Measurements from ENCODE around the gene DAGLA. TPM values are rescaled to one million over a fixed set of nuclear protein-coding genes. Genes with fewer than 3 reads are reported as not detected.
"Not testable (repeated sequence)": the region's sequence is repeated elsewhere in the genome, so short reads cannot be mapped to it uniquely, and the experiment has no call there.

DAGLA gene
- total and polyA plus RNA-seq, 5 experiments from 2014 or later, result 0.08 to 0.13 TPM; not detected in 3

DNA sequence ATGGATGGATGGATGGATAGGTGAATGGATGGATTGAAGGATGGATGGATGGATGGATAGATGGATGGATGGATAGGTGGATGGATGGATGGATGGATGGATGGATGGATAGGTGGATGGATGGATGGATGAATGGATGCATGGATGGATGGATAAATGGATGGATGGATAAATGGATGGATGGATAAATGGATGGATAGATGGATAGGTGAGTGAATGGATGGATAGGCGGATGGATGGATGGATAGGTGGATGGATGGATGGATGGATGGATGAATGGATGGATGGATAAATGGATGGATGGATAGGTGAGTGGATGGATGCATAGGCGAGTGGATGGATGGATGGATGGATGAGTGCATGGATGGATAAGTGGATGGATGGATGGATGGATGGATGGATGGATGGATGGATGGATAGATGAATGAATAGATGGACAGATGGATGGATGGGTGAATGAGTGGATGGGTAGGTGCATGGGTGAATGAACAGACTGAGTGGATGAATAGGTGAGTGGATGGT, 6.2 kb upstream of the DAGLA start:
- H3K36me3 Mint-ChIP-seq, POLR2A ChIA-PET, ATAC-seq, H3K4me1 Mint-ChIP-seq, DNase-seq, H3K9me3 Mint-ChIP-seq, H3K27ac Mint-ChIP-seq, H3K4me3 Mint-ChIP-seq: not testable (repeated sequence)
- H3K27me3 Mint-ChIP-seq, result peaks cover 15 to 43% (median 31%) of the 10 kb centered on the region in 5 donors

- H3K9me3 Mint-ChIP-seq, result peaks cover 0 to 2% (median 0%) of the 10 kb centered on the region in 9 donors
- no peak overlapping the region for H3K4me3 Mint-ChIP-seq
- no peaks in the 10 kb centered on the region for H3K36me3 Mint-ChIP-seq
- ATAC-seq, result no peak
- peaks cover 0 to 5% (median 3%) of the 10 kb centered on the region in 4 donors for H3K4me1 Mint-ChIP-seq
- no peak overlapping the region for H3K27ac Mint-ChIP-seq
- DNase-seq, result no peak
- POLR2A ChIA-PET, result no interaction called here
- H3K27me3 Mint-ChIP-seq, result peaks cover 12 to 41% (median 28%) of the 10 kb centered on the region in 5 donors
Measured at GRCh38 chr11:61675826-61676225, 4.4 kb upstream of the DAGLA start.

DNA sequence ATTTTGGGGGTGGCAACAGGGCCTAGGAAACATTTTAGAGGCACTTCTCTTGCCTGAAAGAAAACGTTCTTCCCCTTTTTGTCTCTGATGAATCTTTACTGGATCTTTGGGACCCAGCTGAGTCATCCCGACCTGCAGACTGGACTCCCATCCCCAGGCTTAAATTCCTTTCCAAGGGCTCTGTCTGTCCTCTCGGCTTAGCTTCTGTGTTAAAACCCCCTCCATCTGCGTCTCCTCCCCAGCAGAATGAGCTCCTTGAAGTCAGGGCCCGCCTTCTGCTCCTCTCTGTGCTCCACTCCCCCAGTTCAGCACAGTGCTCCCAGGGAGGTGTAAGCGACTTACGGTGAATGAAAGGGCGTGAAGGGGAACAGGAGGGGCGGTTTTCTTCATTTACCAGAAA, 895 bp upstream of the DAGLA start:
- Mint-ChIP-seq H3K27ac (no peak overlapping the region), H3K4me1 (peaks cover 0 to 15% (median 5%) of the 10 kb centered on the region in 4 donors), H3K27me3 (peaks cover 2 to 31% (median 27%) of the 10 kb centered on the region in 5 donors), H3K9me3 (peaks cover 0 to 2% (median 0%) of the 10 kb centered on the region in 9 donors), H3K36me3 (no peaks in the 10 kb centered on the region), H3K4me3 (peak overlapping the region in 3 of 10 donors; percentile 12 to 73 (median 30))
- POLR2A ChIA-PET, result no interaction called here
- no peak for ATAC-seq
- DNase-seq, result no peak

- Mint-ChIP-seq H3K4me3 (peak overlapping the region; percentile 57 to 83 (median 72)), H3K36me3 (no peaks in the 10 kb centered on the region), H3K27ac (peak overlapping the region in 4 of 10 donors; percentile 33 to 87 (median 66)), H3K9me3 (no peaks in the 10 kb centered on the region), H3K4me1 (peaks cover 0 to 15% (median 8%) of the 10 kb centered on the region in 4 donors), H3K27me3 (peaks cover 3 to 36% (median 20%) of the 10 kb centered on the region in 5 donors)
- POLR2A ChIA-PET, result interaction anchor here (1.3 kb wide), 1 partner anchor 53 kb away, joined by 5 read pairs; no protein-coding TSS in a partner anchor
- no peak for DNase-seq
- ATAC-seq, result no peak
Measured at GRCh38 chr11:61680622-61681221, 531 bp downstream of the DAGLA start.

DNA sequence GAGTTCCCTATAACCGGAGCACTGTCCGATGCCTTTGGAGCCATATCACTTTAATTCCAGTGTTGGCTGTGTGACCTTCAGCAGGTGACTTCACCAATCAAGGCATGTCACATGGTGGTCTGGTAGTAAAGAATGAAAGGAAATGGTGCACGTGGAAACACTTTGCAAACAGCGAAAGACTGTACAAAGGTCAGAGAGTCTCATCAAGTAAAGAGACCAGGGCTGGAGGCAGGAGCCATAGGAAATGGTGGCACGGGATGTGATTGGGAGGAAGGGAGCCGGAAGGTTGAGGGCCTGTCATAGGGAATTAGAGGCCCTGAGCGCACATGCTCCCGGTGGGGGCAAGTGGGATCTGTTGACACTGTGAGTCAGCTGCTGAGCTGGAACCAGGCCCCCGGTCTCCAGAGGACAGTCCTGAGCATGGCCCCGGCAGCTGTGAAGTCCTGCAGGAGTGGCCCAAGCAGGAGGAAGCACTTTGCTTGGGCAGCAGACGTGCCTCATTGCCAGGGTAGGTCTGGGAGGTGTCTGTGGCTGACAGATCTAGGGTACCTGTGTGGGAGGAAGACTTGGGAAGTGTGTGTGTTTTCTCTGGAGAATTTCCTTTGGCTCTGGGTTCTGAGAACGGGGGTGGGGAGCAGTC, 2.0 kb downstream of the DAGLA start:
- Mint-ChIP-seq H3K9me3 (no peaks in the 10 kb centered on the region), H3K4me1 (peaks cover 4 to 19% (median 12%) of the 10 kb centered on the region in 4 donors), H3K4me3 (peak overlapping the region in 2 of 10 donors; percentile 12 to 75), H3K27me3 (peaks cover 0 to 32% (median 12%) of the 10 kb centered on the region in 5 donors), H3K27ac (no peak overlapping the region), H3K36me3 (no peaks in the 10 kb centered on the region)
- DNase-seq, result no peak
- POLR2A ChIA-PET, result no interaction called here
- no peak for ATAC-seq

- DNase-seq, result no peak
- H3K27me3 Mint-ChIP-seq, result peaks cover 0 to 31% (median 12%) of the 10 kb centered on the region in 5 donors
- no peaks in the 10 kb centered on the region for H3K9me3 Mint-ChIP-seq
- no peak for ATAC-seq
- no peak overlapping the region for H3K4me3 Mint-ChIP-seq
- H3K27ac Mint-ChIP-seq, result no peak overlapping the region
- POLR2A ChIA-PET, result interaction anchor here (0.8 kb wide), 1 partner anchor 12 kb away, joined by 3 read pairs; no protein-coding TSS in a partner anchor
- no peaks in the 10 kb centered on the region for H3K36me3 Mint-ChIP-seq
- peaks cover 7 to 20% (median 15%) of the 10 kb centered on the region in 4 donors for H3K4me1 Mint-ChIP-seq
Measured at GRCh38 chr11:61682906-61683675, 2.9 kb downstream of the DAGLA start.

DNA sequence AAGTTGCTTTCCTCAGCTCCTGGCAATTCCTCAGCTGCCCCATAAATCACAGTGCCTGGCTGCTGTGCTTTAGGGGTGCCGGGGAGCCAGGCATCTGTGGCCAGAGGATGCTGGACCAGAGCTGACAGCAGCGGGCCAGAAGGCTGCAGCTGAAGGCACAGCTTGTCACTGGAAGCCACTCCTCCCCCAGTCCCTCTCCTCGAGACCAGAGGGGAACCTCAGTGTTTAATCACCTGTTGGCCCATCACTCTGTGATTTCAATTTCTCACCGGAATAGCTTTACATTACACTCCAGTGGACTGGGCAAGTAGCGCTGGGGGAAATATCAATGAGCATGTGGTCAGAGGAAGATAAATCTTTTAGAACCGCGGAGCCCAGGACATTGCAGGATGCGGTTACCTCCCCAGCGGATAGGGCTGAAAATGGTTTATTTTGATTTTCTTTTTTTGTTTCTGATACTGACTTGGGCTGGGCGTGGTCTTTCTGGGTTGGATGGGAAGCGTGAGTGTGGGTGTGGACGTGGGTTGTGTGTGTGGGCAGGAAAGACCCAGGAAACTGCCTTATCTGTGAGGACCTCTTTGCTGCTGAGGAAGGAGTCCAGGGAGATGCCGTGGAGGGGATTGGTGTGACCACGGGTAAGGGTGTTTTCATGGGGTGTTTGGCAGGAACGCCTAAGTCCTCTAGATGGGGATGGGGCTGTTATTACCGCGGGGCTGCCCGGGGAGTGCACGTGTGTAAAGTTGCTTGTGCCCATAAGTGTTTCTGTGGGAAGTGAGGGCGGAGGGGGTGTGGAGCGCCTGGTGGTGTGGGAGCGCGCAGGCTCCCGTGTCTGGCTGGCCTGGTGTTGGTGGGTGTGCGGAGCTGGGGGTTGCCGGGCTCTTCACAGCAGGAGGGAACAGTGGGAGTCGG, 4.0 kb downstream of the DAGLA start:
- POLR2A ChIA-PET, result interaction anchor here (0.8 kb wide), 1 partner anchor 11 kb away, joined by 3 read pairs; no protein-coding TSS in a partner anchor
- ATAC-seq (peak; percentile 16 to 68), DNase-seq (peak in 6 of 10 donors; percentile 19 to 49 (median 30))
- Mint-ChIP-seq H3K36me3 (no peaks in the 10 kb centered on the region), H3K4me3 (no peak overlapping the region), H3K27ac (no peak overlapping the region), H3K4me1 (peaks cover 7 to 20% (median 15%) of the 10 kb centered on the region in 4 donors), H3K27me3 (peaks cover 0 to 25% (median 12%) of the 10 kb centered on the region in 5 donors), H3K9me3 (no peaks in the 10 kb centered on the region)

GRCh38 chr11:61684870-61685616, 4.9 kb downstream of the DAGLA start:
- no peak for DNase-seq
- POLR2A ChIA-PET, result no interaction called here
- H3K4me3 Mint-ChIP-seq, result peak overlapping the region in 6 of 10 donors; percentile 19 to 67 (median 41)
- peaks cover 7 to 19% (median 15%) of the 10 kb centered on the region in 4 donors for H3K4me1 Mint-ChIP-seq
- peak overlapping the region in 5 of 10 donors; percentile 1 to 63 (median 22) for H3K27ac Mint-ChIP-seq
- peaks cover 0 to 24% (median 9%) of the 10 kb centered on the region in 5 donors for H3K27me3 Mint-ChIP-seq
- H3K9me3 Mint-ChIP-seq, result no peaks in the 10 kb centered on the region
- no peak for ATAC-seq
- H3K36me3 Mint-ChIP-seq, result no peaks in the 10 kb centered on the region

GRCh38 chr11:61685617-61685967, 5.4 kb downstream of the DAGLA start:
- peak in 4 of 10 donors; percentile 24 to 26 (median 25) for DNase-seq
- peak; percentile 37 to 48 for ATAC-seq
- peaks cover 0 to 24% (median 9%) of the 10 kb centered on the region in 5 donors for H3K27me3 Mint-ChIP-seq
- H3K4me3 Mint-ChIP-seq, result peak overlapping the region in 6 of 10 donors; percentile 19 to 67 (median 46)
- no peaks in the 10 kb centered on the region for H3K36me3 Mint-ChIP-seq
- POLR2A ChIA-PET, result no interaction called here
- H3K27ac Mint-ChIP-seq, result peak overlapping the region in 6 of 10 donors; percentile 3 to 63 (median 49)
- H3K4me1 Mint-ChIP-seq, result peaks cover 7 to 19% (median 15%) of the 10 kb centered on the region in 4 donors
- H3K9me3 Mint-ChIP-seq, result no peaks in the 10 kb centered on the region

- Mint-ChIP-seq H3K4me1 (peaks cover 7 to 14% (median 10%) of the 10 kb centered on the region in 4 donors), H3K27ac (peak overlapping the region in 4 of 10 donors; percentile 28 to 57 (median 49)), H3K36me3 (no peaks in the 10 kb centered on the region), H3K4me3 (peak overlapping the region in 3 of 10 donors; percentile 19 to 62 (median 49)), H3K9me3 (no peaks in the 10 kb centered on the region), H3K27me3 (peaks cover 0 to 21% (median 5%) of the 10 kb centered on the region in 5 donors)
- DNase-seq (no peak), ATAC-seq (no peak)
- POLR2A ChIA-PET, result no interaction called here
Measured at GRCh38 chr11:61686066-61686465, 5.9 kb downstream of the DAGLA start.

GRCh38 chr11:61686469-61686868, 6.3 kb downstream of the DAGLA start:
- H3K27ac Mint-ChIP-seq, result no peak overlapping the region
- DNase-seq (no peak), ATAC-seq (no peak)
- H3K27me3 Mint-ChIP-seq, result peaks cover 0 to 19% (median 5%) of the 10 kb centered on the region in 5 donors
- H3K4me1 Mint-ChIP-seq, result peaks cover 7 to 14% (median 10%) of the 10 kb centered on the region in 4 donors
- peak overlapping the region in 1 of 10 donors; percentile 26 for H3K4me3 Mint-ChIP-seq
- no peaks in the 10 kb centered on the region for H3K9me3 Mint-ChIP-seq
- H3K36me3 Mint-ChIP-seq, result no peaks in the 10 kb centered on the region
- POLR2A ChIA-PET, result no interaction called here
